Measurements from ENCODE around the gene SULT1A2. TPM values are rescaled to one million over a fixed set of nuclear protein-coding genes. Genes with fewer than 3 reads are reported as not detected.
"Not testable (repeated sequence)": the region's sequence is repeated elsewhere in the genome, so short reads cannot be mapped to it uniquely, and the experiment has no call there.

Gene SULT1A2
- total and polyA plus RNA-seq, 2 donors, result 0.21 to 1.3 TPM

GRCh38 chr16:28546626-28547025 is 50.2 kb downstream of the SULT1A2 start:
- DNase-seq (ENCODE audit: extremely low spot score), result no peak
- H3K4me1 ChIP-seq (ENCODE audit: insufficient read depth), result no peaks in the 10 kb centered on the region
- H3K36me3 ChIP-seq (ENCODE audit: insufficient read depth), result no peaks in the 10 kb centered on the region
- no peak overlapping the region for H3K4me3 ChIP-seq (ENCODE audit: low read depth, low read length)
- H3K27ac ChIP-seq (ENCODE audit: low read depth), result no peak overlapping the region
- WGBS, result 84% methylated on average over 7 of the region's 7 CpGs

- H3K4me1 ChIP-seq (ENCODE audit: insufficient read depth); H3K27ac ChIP-seq (ENCODE audit: low read depth); DNase-seq (ENCODE audit: extremely low spot score); H3K36me3 ChIP-seq (ENCODE audit: insufficient read depth); H3K4me3 ChIP-seq (ENCODE audit: low read depth, low read length): not testable (repeated sequence)
- 87% methylated on average over 7 of the region's 7 CpGs for WGBS
Observed at GRCh38 chr16:28545964-28546363, 50.9 kb downstream of the SULT1A2 start.

- no peaks in the 10 kb centered on the region for H3K4me1 ChIP-seq (ENCODE audit: insufficient read depth)
- DNase-seq (ENCODE audit: extremely low spot score), result no peak
- H3K36me3 ChIP-seq (ENCODE audit: insufficient read depth), result no peaks in the 10 kb centered on the region
- no peak overlapping the region for H3K4me3 ChIP-seq (ENCODE audit: low read depth, low read length)
- WGBS, result 85% methylated on average over 3 of the region's 3 CpGs
- no peak overlapping the region for H3K27ac ChIP-seq (ENCODE audit: low read depth)
Observed at GRCh38 chr16:28544998-28545397, 51.9 kb downstream of the SULT1A2 start.

GRCh38 chr16:28543072-28543471 is 53.8 kb downstream of the SULT1A2 start:
- Histone ChIP-seq H3K4me1 (ENCODE audit: insufficient read depth) (no peaks in the 10 kb centered on the region), H3K27ac (ENCODE audit: low read depth) (no peak overlapping the region), H3K4me3 (ENCODE audit: low read depth, low read length) (no peak overlapping the region), H3K36me3 (ENCODE audit: insufficient read depth) (no peaks in the 10 kb centered on the region)
- peak; percentile 36 for DNase-seq (ENCODE audit: extremely low spot score)
- WGBS, result 63% methylated on average over 7 of the region's 7 CpGs

GRCh38 chr16:28542646-28543045 is 54.2 kb downstream of the SULT1A2 start:
- Histone ChIP-seq H3K4me3 (ENCODE audit: low read depth, low read length) (no peak overlapping the region), H3K27ac (ENCODE audit: low read depth) (no peak overlapping the region), H3K4me1 (ENCODE audit: insufficient read depth) (no peaks in the 10 kb centered on the region), H3K36me3 (ENCODE audit: insufficient read depth) (no peaks in the 10 kb centered on the region)
- WGBS, result 80% methylated on average over 7 of the region's 7 CpGs
- no peak for DNase-seq (ENCODE audit: extremely low spot score)

Other genes with a start within 250 kb of the SULT1A2 start
- 4.1 TPM for gene NPIPB6, start 233.5 kb downstream of the SULT1A2 start, total RNA-seq
- gene NPIPB6, start 233.5 kb downstream of the SULT1A2 start, polyA plus RNA-seq, result 0.81 TPM
- gene EIF3CL, start 193.2 kb downstream of the SULT1A2 start, total RNA-seq, result 23.0 TPM
- 89.4 TPM for gene EIF3CL, start 193.2 kb downstream of the SULT1A2 start, polyA plus RNA-seq
- not detected for gene NPIPB7, start 124.7 kb downstream of the SULT1A2 start, total RNA-seq
- not detected for gene NPIPB7, start 124.7 kb downstream of the SULT1A2 start, polyA plus RNA-seq
- gene CLN3, start 105.0 kb downstream of the SULT1A2 start, total RNA-seq, result 10.7 TPM
- gene CLN3, start 105.0 kb downstream of the SULT1A2 start, polyA plus RNA-seq, result 32.2 TPM
- gene APOBR, start 102.4 kb downstream of the SULT1A2 start, total RNA-seq, result 0.69 TPM
- gene APOBR, start 102.4 kb downstream of the SULT1A2 start, polyA plus RNA-seq, result 4.2 TPM
- gene IL27, start 90.2 kb downstream of the SULT1A2 start, total RNA-seq, result not detected
- gene IL27, start 90.2 kb downstream of the SULT1A2 start, polyA plus RNA-seq, result 0.08 TPM
- gene NUPR1, start 58.1 kb downstream of the SULT1A2 start, total RNA-seq, result 4.1 TPM
- 549 TPM for gene NUPR1, start 58.1 kb downstream of the SULT1A2 start, polyA plus RNA-seq
- gene SGF29, start 43.1 kb downstream of the SULT1A2 start, total RNA-seq, result 13.9 TPM
- gene SGF29, start 43.1 kb downstream of the SULT1A2 start, polyA plus RNA-seq, result 42.7 TPM
- gene SULT1A1, start 13.0 kb upstream of the SULT1A2 start, total RNA-seq, result 8.2 TPM
- gene SULT1A1, start 13.0 kb upstream of the SULT1A2 start, polyA plus RNA-seq, result 15.6 TPM
- gene NPIPB8, start 41.0 kb upstream of the SULT1A2 start, total RNA-seq, result 2.0 TPM
- gene NPIPB8, start 41.0 kb upstream of the SULT1A2 start, polyA plus RNA-seq, result not detected
- gene EIF3C, start 114.4 kb upstream of the SULT1A2 start, total RNA-seq, result 82.3 TPM
- gene EIF3C, start 114.4 kb upstream of the SULT1A2 start, polyA plus RNA-seq, result 323 TPM
- gene NPIPB9, start 154.7 kb upstream of the SULT1A2 start, total RNA-seq, result 9.3 TPM
- 0.35 TPM for gene NPIPB9, start 154.7 kb upstream of the SULT1A2 start, polyA plus RNA-seq
- 35.9 TPM for gene ATXN2L, start 225.9 kb upstream of the SULT1A2 start, total RNA-seq
- 69.8 TPM for gene ATXN2L, start 225.9 kb upstream of the SULT1A2 start, polyA plus RNA-seq
- gene TUFM, start 249.3 kb upstream of the SULT1A2 start, total RNA-seq, result 44.4 TPM
- gene TUFM, start 249.3 kb upstream of the SULT1A2 start, polyA plus RNA-seq, result 148 TPM

All from urinary bladder (tissue), 4 donors.